Common myeloid progenitor, CD34-positive (primary cell): ENCODE data around the gene C1orf35.

ENCODE experiments used
- CTCF ChIA-PET: fragments of 350-600 bp; sonication (Branson Sonifier 250); formaldehyde crosslinking; loops from one replicate; lab custom pipeline; 2021; ENCODE audit warnings: antibody characterized with exemption; lab: Charles Lee
- POLR2A ChIA-PET: fragments of 350-600 bp; sonication (Branson Sonifier 250); formaldehyde crosslinking; loops from one replicate; lab custom pipeline; 2021; ENCODE audit warnings: antibody characterized with exemption; lab: Charles Lee
- DNase-seq, 3 donors: peaks; one replicate each; pipeline versions ENCODE4 v3.0.0 to v3.0.0-alpha.2; 2013
- H3K27ac ChIP-seq, 2 experiments: 1 replicate in 1 of 2; 2 replicates in 1 of 2; pipeline ENCODE4 v1.7.0; 2013; ENCODE audit warnings: inconsistent platforms in 2 of 2, low read length in 2 of 2, mild to moderate bottlenecking in 2 of 2, low read depth in 1 of 2, moderate library complexity in 1 of 2; ENCODE audit not compliant: severe bottlenecking in 2 of 2, insufficient read depth in 1 of 2, poor library complexity in 1 of 2
- H3K27me3 ChIP-seq, 5 experiments: replicated peaks in 2 of 5; 1 replicate in 3 of 5; 2 replicates in 2 of 5; pipeline versions ENCODE4 v1.6.1 to v1.7.0; 2013; ENCODE audit warnings: low read length in 4 of 5, mild to moderate bottlenecking in 2 of 5, moderate library complexity in 2 of 5, inconsistent platforms in 1 of 5; ENCODE audit not compliant: insufficient read depth in 5 of 5, control insufficient read depth in 4 of 5
- H3K36me3 ChIP-seq, 4 experiments: 1 replicate in 2 of 4; 2 replicates in 2 of 4; pipeline versions ENCODE4 v1.6.1 to v1.7.0; 2013; ENCODE audit warnings: low read length in 3 of 4, control low read depth in 1 of 4, mild to moderate bottlenecking in 1 of 4; ENCODE audit not compliant: control insufficient read depth in 4 of 4, insufficient read depth in 4 of 4
- H3K4me1 ChIP-seq, 4 experiments: 1 replicate in 3 of 4; 2 replicates in 1 of 4; pipeline versions ENCODE4 v1.6.1 to v1.7.1; 2013; ENCODE audit warnings: low read length in 3 of 4, mild to moderate bottlenecking in 3 of 4, control low read depth in 1 of 4, inconsistent platforms in 1 of 4, moderate library complexity in 1 of 4; ENCODE audit not compliant: control insufficient read depth in 4 of 4, insufficient read depth in 4 of 4; ENCODE audit errors: control extremely low read depth in 1 of 4
- H3K4me3 ChIP-seq, 7 experiments: 1 replicate in 4 of 7; 2 replicates in 3 of 7; pipeline versions ENCODE4 v1.5.1 to v1.7.0; 2013; ENCODE audit warnings: mild to moderate bottlenecking in 7 of 7, low read length in 6 of 7, moderate library complexity in 6 of 7, inconsistent platforms in 2 of 7, low read depth in 2 of 7, control low read depth in 1 of 7; ENCODE audit not compliant: insufficient read depth in 4 of 7, control insufficient read depth in 1 of 7; ENCODE audit errors: extremely low read depth in 1 of 7
- H3K9me3 ChIP-seq, 5 experiments: 1 replicate in 4 of 5; 2 replicates in 1 of 5; pipeline versions ENCODE4 v1.6.1 to v1.7.1; 2013; ENCODE audit warnings: low read length in 4 of 5, mild to moderate bottlenecking in 2 of 5, inconsistent platforms in 1 of 5, low read depth in 1 of 5, moderate library complexity in 1 of 5; ENCODE audit not compliant: control insufficient read depth in 4 of 5, insufficient read depth in 2 of 5; ENCODE audit errors: control extremely low read depth in 1 of 5
- WGBS: methylation state at CpG from one replicate; pipeline ENCODE4 v1.1.5; 2013; ENCODE audit not compliant: insufficient coverage; 5-methylcytosine and 5-hydroxymethylcytosine counted together

The C1orf35 gene

DNA sequence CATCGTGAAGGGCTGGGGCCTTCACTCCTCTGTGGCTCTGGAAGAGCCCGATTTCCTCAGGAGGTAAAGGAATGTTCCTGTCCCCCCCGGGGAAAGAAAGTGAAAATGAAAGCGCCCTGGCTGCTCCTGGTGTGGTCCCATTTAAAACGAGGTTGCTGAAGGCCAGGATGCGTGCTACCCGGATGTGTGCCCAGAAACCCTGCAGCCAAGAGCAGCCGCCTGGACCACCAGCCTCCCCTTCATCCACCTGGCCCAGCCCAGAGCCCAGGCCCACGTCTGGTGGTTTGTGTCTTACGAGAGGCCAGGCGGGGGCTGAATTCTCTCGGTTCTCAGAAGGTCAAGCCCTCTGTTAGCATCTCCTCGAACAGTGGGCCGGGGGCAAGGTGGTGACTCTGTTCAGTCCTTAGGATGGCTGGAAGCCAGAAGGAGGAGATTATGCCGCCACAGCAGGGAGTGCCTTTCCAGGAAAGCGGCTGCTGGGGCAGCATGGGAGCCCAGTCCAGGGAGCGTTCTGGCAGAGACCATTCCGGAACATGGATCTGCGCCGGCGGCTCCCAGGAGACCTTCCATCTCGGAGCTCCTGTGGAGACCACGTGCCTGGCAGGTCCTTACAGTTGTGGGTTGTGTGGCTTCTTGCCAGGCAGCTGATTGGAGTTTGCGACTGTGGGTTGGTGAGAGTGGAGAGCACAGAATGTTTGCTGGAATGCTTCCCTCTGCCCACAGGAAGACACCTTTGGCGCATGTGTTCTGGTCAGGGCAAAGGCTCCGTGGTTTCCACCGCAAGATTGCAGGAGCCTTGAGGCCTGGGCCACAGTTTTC is 38.3 kb upstream of the C1orf35 start:
- WGBS: 55% methylated on average over 19 of the region's 27 CpGs
- no peak for DNase-seq
- H3K36me3 ChIP-seq: peaks cover 2 to 19% (median 11%) of the 10 kb centered on the region in 4 experiments
- ChIA-PET CTCF (no interaction called here), POLR2A (interaction anchor here (1.4 kb wide), 1 partner anchor 23 kb away, joined by 10 read pairs; the partner anchor contains the start of gene IBA57)
- H3K27ac ChIP-seq: peak overlapping the region; percentile 89 to 95
- peaks cover 4 to 45% (median 38%) of the 10 kb centered on the region in 4 experiments for H3K4me1 ChIP-seq
- H3K4me3 ChIP-seq: peak overlapping the region; percentile 62 to 97 (median 90)
- peaks cover 0 to 2% (median 0%) of the 10 kb centered on the region in 5 experiments for H3K27me3 ChIP-seq
- H3K9me3 ChIP-seq: no peaks in the 10 kb centered on the region

GRCh38 chr1:228140724-228141225 is 37.6 kb upstream of the C1orf35 start:
- WGBS: 10% methylated on average over 25 of the region's 25 CpGs
- Histone ChIP-seq H3K27ac (peak overlapping the region; percentile 89 to 95), H3K4me3 (peak overlapping the region; percentile 62 to 97 (median 90)), H3K36me3 (peaks cover 2 to 13% (median 6%) of the 10 kb centered on the region in 4 experiments), H3K27me3 (peaks cover 0 to 2% (median 0%) of the 10 kb centered on the region in 5 experiments), H3K9me3 (no peaks in the 10 kb centered on the region), H3K4me1 (peaks cover 4 to 45% (median 40%) of the 10 kb centered on the region in 4 experiments)
- ChIA-PET POLR2A (interaction anchor here (1.1 to 1.4 kb wide), 2 partner anchors 16 to 24 kb away, joined by 4 to 10 read pairs; partner anchors contain the start of gene IBA57), CTCF (interaction anchor here (12.8 kb wide), 1 partner anchor 25 kb away, joined by 136 read pairs; the partner anchor contains the start of gene IBA57)
- DNase-seq: no peak

GRCh38 chr1:228139931-228140723 is 37.0 kb upstream of the C1orf35 start, which contains the start of gene GUK1:
TSS of gene GUK1 (plus strand) at chr1:228140279. CDS start at chr1:228140303, 24 bp downstream.
- Histone ChIP-seq H3K4me3 (peak within 1 kb of the TSS; percentile 74 to 97 (median 90)), H3K9me3 (no peaks in the 10 kb centered on the region), H3K27ac (peak within 1 kb of the TSS; percentile 89 to 95), H3K27me3 (peaks cover 0 to 2% (median 0%) of the 10 kb centered on the region in 5 experiments), H3K36me3 (peaks cover 2 to 8% (median 3%) of the 10 kb centered on the region in 4 experiments), H3K4me1 (peaks cover 4 to 45% (median 41%) of the 10 kb centered on the region in 4 experiments)
- ChIA-PET POLR2A (interaction anchor here (0.7 to 1.4 kb wide), 3 partner anchors 17 to 33 kb away, joined by 3 to 10 read pairs (median 4); partner anchors contain the start of gene IBA57), CTCF (interaction anchor here (12.8 kb wide), 1 partner anchor 25 kb away, joined by 136 read pairs; the partner anchor contains the start of gene IBA57)
- 0% methylated on average over 94 of the region's 95 CpGs for WGBS
- DNase-seq: peak; percentile 100

GRCh38 chr1:228139406-228139930 is 36.3 kb upstream of the C1orf35 start:
- peaks cover 0 to 2% (median 0%) of the 10 kb centered on the region in 5 experiments for H3K27me3 ChIP-seq
- H3K9me3 ChIP-seq: no peaks in the 10 kb centered on the region
- peaks cover 4 to 44% (median 40%) of the 10 kb centered on the region in 4 experiments for H3K4me1 ChIP-seq
- H3K36me3 ChIP-seq: peaks cover under 1 to 8% (median 2%) of the 10 kb centered on the region in 4 experiments
- peak overlapping the region; percentile 87 to 95 for H3K27ac ChIP-seq
- WGBS: 39% methylated on average over 22 of the region's 30 CpGs
- no peak for DNase-seq
- CTCF ChIA-PET: interaction anchor here (1.1 to 12.8 kb wide), 2 partner anchors 26 to 39 kb away, joined by 3 to 136 read pairs; partner anchors contain the start of gene IBA57
- H3K4me3 ChIP-seq: peak overlapping the region; percentile 48 to 97 (median 90)
- POLR2A ChIA-PET: interaction anchor here (0.7 to 1.8 kb wide), 2 partner anchors 26 to 32 kb away, joined by 3 to 7 read pairs; partner anchors contain the start of gene IBA57

- ChIA-PET POLR2A (interaction anchor here (0.7 kb wide), 1 partner anchor 307 kb away, joined by 3 read pairs; no protein-coding TSS in a partner anchor), CTCF (interaction anchor here (0.7 to 12.8 kb wide), 5 partner anchors 11 to 72 kb away, joined by 3 to 136 read pairs (median 3); partner anchors contain the start of gene IBA57)
- H3K9me3 ChIP-seq: no peaks in the 10 kb centered on the region
- H3K27me3 ChIP-seq: peaks cover 0 to 2% (median 0%) of the 10 kb centered on the region in 5 experiments
- H3K4me1 ChIP-seq: peaks cover 4 to 33% (median 29%) of the 10 kb centered on the region in 4 experiments
- H3K36me3 ChIP-seq: peaks cover 0 to 3% (median 0%) of the 10 kb centered on the region in 4 experiments
- DNase-seq: peak in 2 of 3 donors; percentile 44 to 51
- WGBS: no CpG with 5 or more reads among the region's 1 CpG
- no peak overlapping the region for H3K27ac ChIP-seq
- no peak overlapping the region for H3K4me3 ChIP-seq
These were observed 33.8 kb upstream of the C1orf35 start for GRCh38 chr1:228136901-228137300.

DNA sequence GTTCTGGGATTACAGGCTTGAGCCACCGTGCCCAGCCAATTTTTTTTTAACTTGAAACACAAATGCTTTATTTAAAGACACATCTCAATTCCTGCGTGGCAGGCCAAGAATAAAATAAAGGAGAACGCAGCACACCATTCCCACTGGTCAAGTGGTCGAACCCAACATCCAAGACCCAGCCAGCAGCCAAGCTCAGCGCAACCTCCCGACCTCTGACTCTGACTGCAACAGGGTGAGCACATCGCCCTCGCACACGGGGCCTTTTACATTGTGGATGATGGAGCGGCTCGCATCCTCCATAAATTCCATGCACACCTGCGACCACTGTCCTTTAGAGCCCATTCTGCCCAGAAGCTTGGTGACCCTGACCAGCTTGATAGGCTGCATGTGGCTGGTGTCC is 31.5 kb upstream of the C1orf35 start:
- H3K9me3 ChIP-seq: no peaks in the 10 kb centered on the region
- H3K36me3 ChIP-seq: no peaks in the 10 kb centered on the region
- no peak for DNase-seq
- H3K4me1 ChIP-seq: peaks cover 0 to 19% (median 17%) of the 10 kb centered on the region in 4 experiments
- no peak overlapping the region for H3K27ac ChIP-seq
- H3K4me3 ChIP-seq: no peak overlapping the region
- H3K27me3 ChIP-seq: peaks cover 0 to 2% (median 0%) of the 10 kb centered on the region in 5 experiments
- 99% methylated on average over 11 of the region's 12 CpGs for WGBS
- CTCF ChIA-PET: interaction anchor here (0.7 to 12.8 kb wide), 2 partner anchors 22 to 31 kb away, joined by 3 to 136 read pairs; partner anchors contain the start of gene IBA57
- POLR2A ChIA-PET: no interaction called here
